Fibroblast of mammary gland (primary cell): Measurements from ENCODE around the gene CHIC2.
"Not testable (repeated sequence)": the region's sequence is repeated elsewhere in the genome, so short reads cannot be mapped to it uniquely, and the experiment has no call there.

ENCODE experiments used
- DNase-seq: peaks from one replicate; pipeline ENCODE4 v3.0.0-alpha.2; 2010; ENCODE audit warnings: low read depth
- H3K4me3 ChIP-seq: 2 replicates; pipeline ENCODE4 v1.5.1; 2011; ENCODE audit warnings: low read depth, mild to moderate bottlenecking, low read length, moderate library complexity; ENCODE audit not compliant: control insufficient read depth
- TF ChIP-seq, protein P1 (sequence below): conservative IDR thresholded peaks from 2 replicates; pipeline ENCODE4 v1.5.1; 2011; ENCODE audit warnings: low read depth, low read length, inconsistent platforms; ENCODE audit not compliant: control insufficient read depth, insufficient read depth

Gene CHIC2

DNA sequence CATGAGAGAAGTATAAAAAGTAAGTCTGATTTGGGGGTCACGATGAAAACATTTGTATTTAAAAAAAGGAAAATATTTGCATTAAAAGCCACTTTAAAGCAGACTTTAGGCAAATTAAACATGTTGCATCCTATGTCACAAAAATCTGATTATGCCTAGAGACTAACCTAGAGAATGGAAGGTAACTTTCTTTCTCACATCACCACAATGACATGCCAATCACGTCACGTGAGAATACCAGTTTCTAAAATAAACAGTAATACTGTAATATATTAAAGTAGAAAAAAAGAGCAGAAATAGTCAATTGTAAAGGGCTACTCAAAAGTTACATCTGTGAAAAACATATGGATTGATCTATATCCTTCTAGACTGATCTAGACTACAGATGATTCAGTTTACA is 3.3 kb downstream of the CHIC2 start:
- DNase-seq, result no peak
- no peak overlapping the region for H3K4me3 ChIP-seq
- TF ChIP-seq, protein P1, sequence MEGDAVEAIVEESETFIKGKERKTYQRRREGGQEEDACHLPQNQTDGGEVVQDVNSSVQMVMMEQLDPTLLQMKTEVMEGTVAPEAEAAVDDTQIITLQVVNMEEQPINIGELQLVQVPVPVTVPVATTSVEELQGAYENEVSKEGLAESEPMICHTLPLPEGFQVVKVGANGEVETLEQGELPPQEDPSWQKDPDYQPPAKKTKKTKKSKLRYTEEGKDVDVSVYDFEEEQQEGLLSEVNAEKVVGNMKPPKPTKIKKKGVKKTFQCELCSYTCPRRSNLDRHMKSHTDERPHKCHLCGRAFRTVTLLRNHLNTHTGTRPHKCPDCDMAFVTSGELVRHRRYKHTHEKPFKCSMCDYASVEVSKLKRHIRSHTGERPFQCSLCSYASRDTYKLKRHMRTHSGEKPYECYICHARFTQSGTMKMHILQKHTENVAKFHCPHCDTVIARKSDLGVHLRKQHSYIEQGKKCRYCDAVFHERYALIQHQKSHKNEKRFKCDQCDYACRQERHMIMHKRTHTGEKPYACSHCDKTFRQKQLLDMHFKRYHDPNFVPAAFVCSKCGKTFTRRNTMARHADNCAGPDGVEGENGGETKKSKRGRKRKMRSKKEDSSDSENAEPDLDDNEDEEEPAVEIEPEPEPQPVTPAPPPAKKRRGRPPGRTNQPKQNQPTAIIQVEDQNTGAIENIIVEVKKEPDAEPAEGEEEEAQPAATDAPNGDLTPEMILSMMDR, result no peak

DNA sequence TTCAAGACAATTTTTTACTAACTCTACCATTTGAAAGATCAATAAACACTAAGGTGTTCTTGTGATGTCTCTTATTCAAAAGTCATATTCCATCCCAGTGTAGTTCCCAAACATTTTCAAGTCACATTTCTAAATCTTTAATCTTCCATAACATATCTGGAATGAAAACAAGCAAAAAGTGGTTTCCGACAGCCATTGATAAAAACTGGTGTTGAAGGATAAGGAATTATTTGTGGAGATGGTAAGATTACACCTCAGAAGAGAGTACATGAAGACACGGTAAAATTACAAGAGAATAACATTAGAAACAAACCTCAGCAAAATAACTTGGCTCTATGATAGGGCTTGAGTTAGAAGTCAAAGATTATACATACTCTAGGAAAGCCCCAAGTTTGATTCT is 4.3 kb downstream of the CHIC2 start:
- no peak for DNase-seq
- TF ChIP-seq, protein P1, result no peak
- H3K4me3 ChIP-seq, result no peak overlapping the region

DNA sequence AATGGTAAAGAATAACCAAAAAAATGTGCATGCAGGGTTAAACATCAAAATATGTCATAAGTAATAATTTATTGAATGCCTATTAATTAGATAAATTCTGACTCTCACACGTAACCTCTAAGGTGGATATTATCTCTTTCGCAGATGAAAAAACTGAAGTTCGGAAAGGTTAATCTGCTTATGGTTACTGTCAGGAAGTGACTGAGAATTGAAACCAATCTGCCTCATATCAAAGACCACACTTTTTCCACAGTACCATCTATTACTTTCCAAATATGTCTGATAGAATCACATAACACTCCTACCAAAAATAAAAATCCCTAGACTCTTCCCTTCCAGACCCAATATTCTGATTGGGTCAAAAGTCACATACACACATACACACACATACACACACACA is 6.2 kb downstream of the CHIC2 start:
- no peak overlapping the region for H3K4me3 ChIP-seq
- no peak for DNase-seq
- TF ChIP-seq, protein P1, result no peak

DNA sequence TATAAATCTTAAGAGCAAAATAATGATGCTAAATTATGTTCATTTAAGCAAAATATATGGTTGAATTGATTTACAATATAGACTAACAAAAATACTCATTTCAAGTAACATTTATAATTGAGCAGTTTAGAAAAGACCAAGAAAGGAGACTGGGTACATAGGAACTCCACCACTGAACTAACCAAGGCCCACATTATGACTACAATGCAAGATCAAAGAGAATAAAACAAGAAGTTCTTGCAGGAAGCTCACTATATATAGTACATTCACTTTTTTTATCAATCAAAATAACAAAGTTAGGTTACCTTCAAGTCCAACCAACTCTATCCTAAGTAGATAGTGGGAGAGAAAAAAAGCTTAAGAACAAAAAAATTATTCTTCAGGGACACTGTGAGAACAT is 8.0 kb downstream of the CHIC2 start:
- no peak overlapping the region for H3K4me3 ChIP-seq
- TF ChIP-seq, protein P1, result no peak
- DNase-seq, result no peak

DNA sequence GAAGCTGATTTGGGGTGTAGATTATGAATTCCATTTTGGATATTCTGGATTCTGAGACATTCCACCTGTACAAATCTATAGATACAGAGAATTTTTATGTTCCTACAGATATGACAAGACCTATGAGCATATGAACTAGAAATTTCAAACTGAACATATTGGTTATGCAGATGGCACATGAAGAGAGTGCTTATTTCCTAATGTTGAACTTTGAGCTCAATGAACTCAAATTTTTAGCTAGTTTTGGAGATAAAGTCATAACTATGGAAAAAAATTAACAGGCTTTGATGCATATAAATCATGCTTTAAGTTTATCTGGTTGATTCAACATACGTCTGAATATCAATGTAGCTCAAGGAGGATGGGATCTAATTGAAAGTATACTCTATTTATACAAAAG is 8.9 kb downstream of the CHIC2 start:
- TF ChIP-seq, protein P1, result no peak
- no peak overlapping the region for H3K4me3 ChIP-seq

DNA sequence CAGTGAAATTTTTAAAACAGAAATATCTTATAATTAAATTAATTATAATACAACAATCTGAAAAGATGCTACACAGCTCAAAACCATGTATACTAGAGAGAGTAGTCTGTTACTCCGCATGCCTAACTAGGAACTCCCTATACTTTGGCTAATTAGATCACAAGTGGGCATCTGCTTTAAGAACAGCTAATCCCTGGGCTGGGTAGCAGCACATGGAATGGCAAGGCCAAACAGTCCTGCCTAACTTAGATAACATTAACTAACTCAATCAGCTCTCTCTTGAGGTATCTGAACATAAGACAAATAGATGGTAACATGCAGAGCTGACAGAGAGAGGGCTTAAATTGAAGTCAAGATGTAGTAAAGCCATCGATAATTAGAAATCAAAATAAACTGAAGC is 9.9 kb downstream of the CHIC2 start:
- DNase-seq, result no peak
- TF ChIP-seq, protein P1, result no peak
- H3K4me3 ChIP-seq, result no peak overlapping the region

More for the DNA sequence above, 8.9 kb downstream of the CHIC2 start:
- no peak for DNase-seq

DNA sequence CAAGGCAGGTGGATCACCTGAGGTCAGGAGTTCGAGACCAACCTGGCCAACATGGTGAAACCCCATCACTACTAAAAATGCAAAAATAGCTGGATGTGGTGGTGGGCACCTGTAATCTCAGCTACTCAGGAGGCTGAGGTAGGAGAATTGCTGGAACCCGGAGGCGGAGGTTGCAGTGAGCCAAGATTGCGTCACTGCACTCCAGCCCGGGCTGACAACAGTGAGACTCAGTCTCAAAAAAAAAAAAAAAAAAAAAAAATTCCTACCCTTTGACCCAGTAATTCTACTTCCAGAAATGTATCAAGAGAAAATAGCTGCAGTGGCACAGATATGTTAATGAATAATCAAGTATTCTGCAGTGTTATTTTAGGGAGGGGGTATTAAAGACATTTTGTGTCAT is 11.1 kb downstream of the CHIC2 start:
- not testable (repeated sequence) for H3K4me3 ChIP-seq, DNase-seq
